CD14-positive monocyte (primary cell): ENCODE measurements around the gene UBASH3B. TPM values are rescaled to one million over a fixed set of nuclear protein-coding genes. Genes with fewer than 3 reads are reported as not detected.

ENCODE experiments used
- DNase-seq, 3 donors: peaks; one replicate each; pipeline ENCODE4 v3.0.0-alpha.2; 2011 to 2022
- H2AFZ ChIP-seq: 2 replicates; pipeline ENCODE4 v1.6.0; 2012; ENCODE audit warnings: mild to moderate bottlenecking, low read depth, low read length, inconsistent platforms; ENCODE audit not compliant: insufficient read depth, poor library complexity, severe bottlenecking
- H3K27ac ChIP-seq, 2 donors: 1 replicate in 1 of 2; 2 replicates in 1 of 2; pipeline ENCODE4 v1.5.1; 2012 to 2013; ENCODE audit warnings: low read length in 2 of 2, control low read depth in 1 of 2, inconsistent platforms in 1 of 2, low read depth in 1 of 2, mild to moderate bottlenecking in 1 of 2
- H3K27me3 ChIP-seq, 2 donors: one replicate each; pipeline versions ENCODE4 v1.6.0 to v1.6.1; 2011 to 2013; ENCODE audit warnings: low read length in 2 of 2; ENCODE audit not compliant: control insufficient read depth in 2 of 2, insufficient read depth in 2 of 2
- H3K36me3 ChIP-seq, 2 donors: replicated peaks in 1 of 2; 1 replicate in 1 of 2; 2 replicates in 1 of 2; pipeline versions ENCODE4 v1.5.1 to v1.6.1; 2012 to 2013; ENCODE audit warnings: low read length in 2 of 2, control low read depth in 1 of 2, inconsistent platforms in 1 of 2, mild to moderate bottlenecking in 1 of 2; ENCODE audit not compliant: insufficient read depth in 2 of 2, control insufficient read depth in 1 of 2
- H3K4me1 ChIP-seq, 2 donors: 1 replicate in 1 of 2; 2 replicates in 1 of 2; pipeline versions ENCODE4 v1.5.1 to v1.6.1; 2012 to 2013; ENCODE audit warnings: low read length in 2 of 2, control low read depth in 1 of 2, inconsistent platforms in 1 of 2, mild to moderate bottlenecking in 1 of 2, moderate library complexity in 1 of 2; ENCODE audit not compliant: insufficient read depth in 2 of 2, control insufficient read depth in 1 of 2
- H3K4me2 ChIP-seq: replicated peaks from 2 replicates; pipeline ENCODE3; 2012; ENCODE audit warnings: low read length, moderate library complexity, mild to moderate bottlenecking; ENCODE audit not compliant: poor library complexity, severe bottlenecking; ENCODE audit errors: extremely low read depth
- H3K4me3 ChIP-seq, 3 experiments: fragments of 200-600 bp in 1 of 3; sonication (generic) in 1 of 3; replicated peaks in 1 of 3; 1 replicate in 2 of 3; 2 replicates in 1 of 3; pipeline ENCODE4 v1.5.1; 2011 to 2013; ENCODE audit warnings: low read length in 3 of 3, mild to moderate bottlenecking in 3 of 3, control low read depth in 2 of 3, low read depth in 2 of 3, inconsistent platforms in 1 of 3, moderate library complexity in 1 of 3
- H3K79me2 ChIP-seq: 2 replicates; pipeline ENCODE4 v1.6.0; 2012; ENCODE audit warnings: mild to moderate bottlenecking, control low read depth, inconsistent platforms, low read length, moderate library complexity; ENCODE audit not compliant: insufficient read depth
- H3K9ac ChIP-seq: 2 replicates; pipeline ENCODE4 v1.6.0; 2017; ENCODE audit warnings: low read length, mild to moderate bottlenecking; ENCODE audit not compliant: insufficient read depth, poor library complexity, severe bottlenecking
- H3K9me3 ChIP-seq, 2 donors: replicated peaks in 1 of 2; 1 replicate in 1 of 2; 2 replicates in 1 of 2; pipeline versions ENCODE4 v1.5.1 to v1.6.1; 2012 to 2013; ENCODE audit warnings: low read length in 2 of 2, control low read depth in 1 of 2; ENCODE audit not compliant: control insufficient read depth in 1 of 2, insufficient read depth in 1 of 2
- H4K20me1 ChIP-seq: 2 replicates; pipeline ENCODE4 v1.6.0; 2012; ENCODE audit warnings: mild to moderate bottlenecking, low read length, control low read depth, moderate library complexity; ENCODE audit not compliant: insufficient read depth
- H3K27ac Mint-ChIP-seq, 7 donors: one replicate each; pipeline ENCODE4 v1.8.0; 2020; ENCODE audit warnings: mild to moderate bottlenecking in 7 of 7, mixed read lengths in 7 of 7, moderate library complexity in 6 of 7, inconsistent platforms in 2 of 7
- H3K27me3 Mint-ChIP-seq, 3 donors: one replicate each; pipeline ENCODE4 v1.8.0; 2021 to 2022; ENCODE audit warnings: low read depth in 3 of 3, mild to moderate bottlenecking in 3 of 3, mixed read lengths in 3 of 3, moderate library complexity in 3 of 3, inconsistent platforms in 1 of 3
- H3K36me3 Mint-ChIP-seq, 2 donors: one replicate each; pipeline ENCODE4 v1.8.0; 2020; ENCODE audit warnings: mixed read lengths in 2 of 2, inconsistent platforms in 1 of 2, mild to moderate bottlenecking in 1 of 2
- H3K4me1 Mint-ChIP-seq: one replicate; pipeline ENCODE4 v1.8.0; 2020; ENCODE audit warnings: mild to moderate bottlenecking, mixed read lengths
- H3K4me3 Mint-ChIP-seq, 2 donors: one replicate each; pipeline ENCODE4 v1.8.0; 2020; ENCODE audit warnings: mild to moderate bottlenecking in 2 of 2, mixed read lengths in 2 of 2, moderate library complexity in 1 of 2
- H3K9me3 Mint-ChIP-seq, 7 donors: one replicate each; pipeline ENCODE4 v1.8.0; 2020 to 2022; ENCODE audit warnings: mixed read lengths in 7 of 7, mild to moderate bottlenecking in 6 of 7, moderate library complexity in 6 of 7, inconsistent platforms in 2 of 7
- CTCF ChIP-seq: fragments of 200-600 bp; IDR thresholded peaks from one replicate; pipeline ENCODE4 v1.8.0; 2022; ENCODE audit warnings: antibody characterized with exemption, mild to moderate bottlenecking
- WGBS: methylation state at CpG from one replicate; pipeline ENCODE4 v1.1.5; 2013; ENCODE audit warnings: missing lambda C conversion rate; ENCODE audit not compliant: insufficient coverage; 5-methylcytosine and 5-hydroxymethylcytosine counted together
- intact Hi-C, 2 donors: fragments of 100-400 bp; cut with micrococcal nuclease; formaldehyde crosslinking; loops; one replicate each; pipeline versions ENCODE4 v1.15.0 to v1.15.1; 2023
- polyA plus RNA-seq, 3 donors: library from polyadenylated mRNA; depleted of rRNA in 1 of 3; unstranded in 2 of 3; stranded (reverse) in 1 of 3; fragments of 300-500 nt in 2 of 3; fragments of >200 nt in 1 of 3; fragmentation: Illumina TruSeq in 2 of 3; gene quantifications; 1 replicate in 2 of 3; 2 replicates in 1 of 3; pipeline ENCODE4 v1.2.3, GENCODE V29; 2012 to 2021

UBASH3B gene
- polyA plus RNA-seq, 3 donors: 3.3 to 13.5 (median 7.1) TPM

DNA sequence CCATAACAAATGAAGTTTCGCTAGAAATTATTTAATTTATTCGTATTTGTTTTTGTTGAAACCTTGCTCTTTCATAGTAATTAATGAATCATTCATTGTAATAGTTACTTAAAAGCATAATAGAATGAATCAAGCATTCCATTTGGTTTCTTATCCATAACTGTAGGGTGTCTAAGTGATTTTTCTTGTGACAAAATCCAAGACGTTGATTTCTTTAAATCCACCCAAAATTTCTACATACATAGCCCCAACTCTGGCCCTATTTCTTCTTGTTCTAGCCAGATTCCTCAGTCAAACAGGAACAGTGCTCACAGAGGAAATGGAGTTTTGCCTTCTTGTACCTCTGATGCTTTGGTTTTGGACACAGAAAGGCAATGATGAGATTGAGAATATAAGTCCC is 25.5 kb downstream of the UBASH3B start:
- Mint-ChIP-seq H3K9me3 (no peaks in the 10 kb centered on the region), H3K4me1 (peaks cover 25% of the 10 kb centered on the region), H3K27ac (no peak overlapping the region), H3K27me3 (no peaks in the 10 kb centered on the region), H3K4me3 (no peak overlapping the region), H3K36me3 (peaks cover 12 to 18% of the 10 kb centered on the region in 2 donors)
- Histone ChIP-seq H3K27me3 (no peaks in the 10 kb centered on the region), H3K27ac (no peak overlapping the region), H2AFZ (no peak overlapping the region), H3K4me1 (no peaks in the 10 kb centered on the region), H4K20me1 (peaks cover 6% of the 10 kb centered on the region), H3K9ac (no peak overlapping the region), H3K9me3 (no peaks in the 10 kb centered on the region), H3K4me2 (no peak overlapping the region), H3K4me3 (no peak overlapping the region), H3K36me3 (no peaks in the 10 kb centered on the region), H3K79me2 (peaks cover 89% of the 10 kb centered on the region)
- no CpG with 5 or more reads among the region's 3 CpGs for WGBS
- TF ChIP-seq CTCF: no peak
- no peak for DNase-seq
- intact Hi-C loops: loop anchor here in 1 of 2 donors (10.0 kb wide), 1 partner anchor 74 kb away; no protein-coding TSS in a partner anchor

GRCh38 chr11:122681735-122682134 is 26.2 kb downstream of the UBASH3B start:
- Histone ChIP-seq H3K79me2 (peaks cover 89% of the 10 kb centered on the region), H3K27me3 (no peaks in the 10 kb centered on the region), H3K27ac (no peak overlapping the region), H3K4me1 (peaks cover 0 to under 1% of the 10 kb centered on the region in 2 donors), H4K20me1 (peaks cover 7% of the 10 kb centered on the region), H2AFZ (no peak overlapping the region), H3K9ac (no peak overlapping the region), H3K9me3 (no peaks in the 10 kb centered on the region), H3K4me3 (no peak overlapping the region), H3K4me2 (no peak overlapping the region), H3K36me3 (no peaks in the 10 kb centered on the region)
- H3K9me3 Mint-ChIP-seq: no peaks in the 10 kb centered on the region
- peak in 1 of 3 donors; percentile 53 for DNase-seq
- intact Hi-C loops: loop anchor here in 1 of 2 donors (10.0 kb wide), 1 partner anchor 73 kb away; no protein-coding TSS in a partner anchor
- peaks cover 12 to 15% of the 10 kb centered on the region in 2 donors for H3K36me3 Mint-ChIP-seq
- peaks cover 29% of the 10 kb centered on the region for H3K4me1 Mint-ChIP-seq
- H3K27ac Mint-ChIP-seq: peak overlapping the region in 1 of 7 donors; percentile 61
- no peaks in the 10 kb centered on the region for H3K27me3 Mint-ChIP-seq
- no peak overlapping the region for H3K4me3 Mint-ChIP-seq
- no peak for TF ChIP-seq CTCF
- 42% methylated on average over 4 of the region's 7 CpGs for WGBS
